H1 (cell line): ENCODE measurements around the gene FAM149B1. TPM values are rescaled to one million over a fixed set of nuclear protein-coding genes. Genes with fewer than 3 reads are reported as not detected.

Experiments
- CTCF ChIA-PET: fragments of 300-600 bp; sonication (Branson Sonifier 250); formaldehyde crosslinking; loops from one replicate; lab custom pipeline; 2021; ENCODE audit not compliant: partially characterized antibody; lab: Charles Lee
- POLR2A ChIA-PET: fragments of 300-600 bp; sonication (Branson Sonifier 250); formaldehyde crosslinking; loops from one replicate; lab custom pipeline; 2021; ENCODE audit warnings: inconsistent platforms; ENCODE audit not compliant: partially characterized antibody; lab: Charles Lee
- DNase-seq, 2 experiments: peaks; one replicate each; pipeline versions ENCODE4 v3.0.0 to v3.0.0-alpha.2; 2010 to 2022; ENCODE audit warnings: low spot score in 2 of 2, low read depth in 1 of 2, mixed read lengths in 1 of 2
- FAIRE-seq: peaks from 2 replicates; lab custom pipeline; 2011; peaks lifted over from hg19 to GRCh38; lab: Jason Lieb, UNC
- H2AFZ ChIP-seq: 2 replicates; pipeline ENCODE4 v1.8.1; 2012; ENCODE audit warnings: low read length, inconsistent platforms
- H2AK5ac ChIP-seq: 2 replicates; pipeline ENCODE4 v1.6.1; 2013; ENCODE audit warnings: low read depth, low read length
- H2BK120ac ChIP-seq: replicated peaks from 2 replicates; pipeline ENCODE3; 2013; ENCODE audit warnings: low read depth, low read length, inconsistent platforms
- H2BK12ac ChIP-seq: 2 replicates; pipeline ENCODE4 v1.6.1; 2013; ENCODE audit warnings: low read depth, low read length
- H2BK15ac ChIP-seq: 2 replicates; pipeline ENCODE4 v1.6.1; 2013; ENCODE audit warnings: low read length
- H2BK20ac ChIP-seq: 2 replicates; pipeline ENCODE4 v1.6.1; 2013; ENCODE audit warnings: low read length
- H2BK5ac ChIP-seq: 2 replicates; pipeline ENCODE4 v1.6.1; 2013; ENCODE audit warnings: low read depth, low read length
- H3K14ac ChIP-seq: 2 replicates; pipeline ENCODE4 v1.6.1; 2013; ENCODE audit warnings: inconsistent platforms; ENCODE audit not compliant: insufficient read length
- H3K18ac ChIP-seq: 2 replicates; pipeline ENCODE4 v1.6.1; 2013; ENCODE audit warnings: low read length; ENCODE audit errors: extremely low read depth
- H3K23ac ChIP-seq: 2 replicates; pipeline ENCODE4 v1.6.1; 2013; ENCODE audit warnings: inconsistent platforms; ENCODE audit not compliant: insufficient read length
- H3K23me2 ChIP-seq: 2 replicates; pipeline ENCODE4 v1.6.1; 2013; ENCODE audit warnings: low read depth, low read length
- H3K27ac ChIP-seq: 2 replicates; pipeline ENCODE4 v1.6.1; 2011; ENCODE audit warnings: low read depth, low read length, inconsistent platforms
- H3K27me3 ChIP-seq, 4 experiments: replicated peaks in 1 of 4; 1 replicate in 1 of 4; 2 replicates in 3 of 4; pipeline versions ENCODE4 v1.6.1 to v1.8.1; 2011 to 2013; ENCODE audit warnings: low read length in 3 of 4, mild to moderate bottlenecking in 3 of 4, inconsistent platforms in 2 of 4, mixed read lengths in 2 of 4, moderate library complexity in 1 of 4; ENCODE audit not compliant: control insufficient read depth in 3 of 4, insufficient read depth in 3 of 4; ENCODE audit errors: extremely low read depth in 1 of 4
- H3K36me3 ChIP-seq, 4 experiments: 2 replicates each; pipeline versions ENCODE4 v1.6.1 to v1.8.1; 2011 to 2013; ENCODE audit warnings: mild to moderate bottlenecking in 4 of 4, low read length in 3 of 4, moderate library complexity in 2 of 4, control low read depth in 1 of 4, inconsistent platforms in 1 of 4; ENCODE audit not compliant: insufficient read depth in 4 of 4, control insufficient read depth in 2 of 4
- H3K4ac ChIP-seq: replicated peaks from 2 replicates; pipeline ENCODE3; 2013; ENCODE audit warnings: low read length, low read depth, mixed read lengths, inconsistent platforms; ENCODE audit not compliant: insufficient read length
- H3K4me1 ChIP-seq, 4 experiments: replicated peaks in 1 of 4; 1 replicate in 1 of 4; 2 replicates in 3 of 4; pipeline versions ENCODE4 v1.6.1 to v1.8.1; 2011 to 2013; ENCODE audit warnings: low read length in 3 of 4, inconsistent platforms in 2 of 4, mixed read lengths in 1 of 4; ENCODE audit not compliant: insufficient read depth in 4 of 4, control insufficient read depth in 3 of 4
- H3K4me2 ChIP-seq, 2 experiments: 2 replicates each; pipeline versions ENCODE4 v1.6.1 to v1.8.1; 2011 to 2013; ENCODE audit warnings: low read depth in 2 of 2, low read length in 2 of 2, control low read depth in 1 of 2, inconsistent platforms in 1 of 2, mild to moderate bottlenecking in 1 of 2; ENCODE audit not compliant: insufficient read depth in 1 of 2
- H3K4me3 ChIP-seq, 4 experiments: fragments of 200-600, 300-600 bp in 1 of 4; sonication (generic), shearing (Covaris generic), sonication (Bioruptor Twin) in 1 of 4; 2 replicates each; pipeline versions ENCODE4 v1.5.1 to v1.8.1; 2011 to 2016; ENCODE audit warnings: low read length in 4 of 4, low read depth in 3 of 4, control low read depth in 2 of 4, inconsistent platforms in 2 of 4, mild to moderate bottlenecking in 2 of 4, mixed read lengths in 1 of 4, moderate library complexity in 1 of 4; ENCODE audit not compliant: insufficient read depth in 2 of 4; ENCODE audit errors: extremely low read depth in 1 of 4
- H3K56ac ChIP-seq: replicated peaks from 2 replicates; pipeline ENCODE3; 2013; ENCODE audit warnings: low read depth, mild to moderate bottlenecking, mixed read lengths, low read length, inconsistent platforms; ENCODE audit not compliant: insufficient read length
- H3K79me1 ChIP-seq: 2 replicates; pipeline ENCODE4 v1.6.1; 2013; ENCODE audit warnings: low read depth, low read length, control low read depth
- H3K79me2 ChIP-seq, 2 experiments: 2 replicates each; pipeline versions ENCODE4 v1.6.1 to v1.8.1; 2012 to 2013; ENCODE audit warnings: low read length in 2 of 2, mild to moderate bottlenecking in 2 of 2, inconsistent platforms in 1 of 2; ENCODE audit not compliant: insufficient read depth in 2 of 2, control insufficient read depth in 1 of 2
- H3K9ac ChIP-seq, 4 experiments: replicated peaks in 1 of 4; 1 replicate in 1 of 4; 2 replicates in 3 of 4; pipeline versions ENCODE4 v1.6.1 to v1.8.1; 2011 to 2013; ENCODE audit warnings: low read depth in 3 of 4, low read length in 3 of 4, control low read depth in 2 of 4, mild to moderate bottlenecking in 2 of 4, moderate library complexity in 2 of 4, inconsistent platforms in 1 of 4; ENCODE audit errors: extremely low read depth in 1 of 4
- H3K9me3 ChIP-seq, 2 experiments: 2 replicates each; pipeline versions ENCODE4 v1.6.1 to v1.8.1; 2012 to 2013; ENCODE audit warnings: mild to moderate bottlenecking in 2 of 2, moderate library complexity in 2 of 2, control low read depth in 1 of 2, inconsistent platforms in 1 of 2, low read depth in 1 of 2, low read length in 1 of 2, mixed read lengths in 1 of 2; ENCODE audit not compliant: insufficient read depth in 2 of 2
- H4K20me1 ChIP-seq, 2 experiments: replicated peaks in 1 of 2; 2 replicates each; pipeline versions ENCODE3 to v1.8.1; 2011 to 2013; ENCODE audit warnings: inconsistent platforms in 2 of 2, low read length in 2 of 2, mild to moderate bottlenecking in 1 of 2; ENCODE audit not compliant: insufficient read depth in 2 of 2, control insufficient read depth in 1 of 2
- H4K5ac ChIP-seq: 2 replicates; pipeline ENCODE4 v1.6.1; 2013; ENCODE audit warnings: low read length, low read depth, mixed read lengths, inconsistent platforms; ENCODE audit not compliant: insufficient read length
- H4K8ac ChIP-seq: 2 replicates; pipeline ENCODE4 v1.8.0; 2013; ENCODE audit warnings: mild to moderate bottlenecking, moderate library complexity, low read length, inconsistent platforms; ENCODE audit not compliant: insufficient read depth; ENCODE audit errors: extremely low read depth
- H4K91ac ChIP-seq: replicated peaks from 2 replicates; pipeline ENCODE3; 2013; ENCODE audit warnings: low read length, mixed read lengths, inconsistent platforms; ENCODE audit not compliant: insufficient read length
- EGR1 ChIP-seq: IDR thresholded peaks from 2 replicates; pipeline ENCODE4 v1.6.1; 2011; ENCODE audit warnings: low read depth, low read length, borderline replicate concordance
- HDAC2 ChIP-seq, 2 experiments: fragments of 300-600 bp in 1 of 2; sonication (generic) in 1 of 2; IDR thresholded peaks; 2 replicates each; pipeline ENCODE4 v1.6.1; 2011 to 2012; ENCODE audit warnings: low read depth in 2 of 2, low read length in 2 of 2, mild to moderate bottlenecking in 2 of 2, moderate library complexity in 2 of 2, borderline replicate concordance in 1 of 2, inconsistent platforms in 1 of 2
- NANOG ChIP-seq: IDR thresholded peaks from 2 replicates; pipeline ENCODE4 v1.6.1; 2011; ENCODE audit warnings: low read length, low read depth, mild to moderate bottlenecking, inconsistent platforms; ENCODE audit not compliant: insufficient read depth, poor library complexity, severe bottlenecking
- NRF1 ChIP-seq: IDR thresholded peaks from 2 replicates; pipeline ENCODE4 v1.6.1; 2011; ENCODE audit warnings: mild to moderate bottlenecking, low read depth, low read length, improper control_type of control experiment
- POLR2A ChIP-seq, 2 experiments: IDR thresholded peaks; 1 replicate in 1 of 2; 2 replicates in 1 of 2; pipeline ENCODE4 v1.6.1; 2011; ENCODE audit warnings: low read depth in 2 of 2, low read length in 2 of 2, mild to moderate bottlenecking in 2 of 2; ENCODE audit errors: control extremely low read depth in 1 of 2
- RNF2 ChIP-seq: fragments of 200-900, 300-1000 bp; sonication (generic); IDR thresholded peaks from 2 replicates; pipeline ENCODE4 v1.7.1; 2016; ENCODE audit warnings: borderline replicate concordance, low read depth, mild to moderate bottlenecking, antibody characterized with exemption, low read length; ENCODE audit not compliant: poor library complexity, severe bottlenecking; ENCODE audit errors: missing control alignments
- SIN3A ChIP-seq, 2 experiments: IDR thresholded peaks in 1 of 2; conservative IDR thresholded peaks in 1 of 2; 2 replicates each; pipeline ENCODE4 v1.6.1; 2011 to 2012; ENCODE audit warnings: low read length in 2 of 2, improper control_type of control experiment in 1 of 2, low read depth in 1 of 2, mild to moderate bottlenecking in 1 of 2
- SP1 ChIP-seq: IDR thresholded peaks from 2 replicates; pipeline ENCODE4 v1.6.1; 2011; ENCODE audit warnings: low read depth, low read length
- SRF ChIP-seq: IDR thresholded peaks from 2 replicates; pipeline ENCODE4 v1.6.1; 2011; ENCODE audit warnings: mild to moderate bottlenecking, low read depth, low read length, moderate library complexity
- TAF7 ChIP-seq: optimal IDR thresholded peaks from 2 replicates; pipeline ENCODE3; 2011; ENCODE audit warnings: low read depth, mild to moderate bottlenecking, inconsistent platforms, low read length, moderate library complexity, borderline replicate concordance
- TCF12 ChIP-seq: IDR thresholded peaks from 2 replicates; pipeline ENCODE4 v1.6.1; 2011; ENCODE audit warnings: low read depth, mild to moderate bottlenecking, low read length
- TEAD4 ChIP-seq: IDR thresholded peaks from 2 replicates; pipeline ENCODE4 v1.6.1; 2012; ENCODE audit warnings: low read depth, low read length, inconsistent platforms, mixed read lengths
- WGBS, 2 experiments: shearing (Covaris generic) in 1 of 2; methylation state at CpG; one replicate each; pipeline versions ENCODE4 v1.1.6 to v1.1.7; 2013 to 2015; ENCODE audit warnings: low lambda C conversion rate in 2 of 2, mixed read lengths in 2 of 2, inconsistent platforms in 1 of 2, low coverage in 1 of 2, missing lambda C conversion rate in 1 of 2; ENCODE audit not compliant: insufficient replicate concordance in 2 of 2, insufficient coverage in 1 of 2, insufficient read length in 1 of 2; ENCODE audit errors: extremely low coverage in 1 of 2, missing lambda C conversion rate in 1 of 2; 5-methylcytosine and 5-hydroxymethylcytosine counted together
- polyA plus RNA-seq, 7 experiments: library from polyadenylated mRNA; depleted of rRNA in 3 of 7; stranded (reverse) in 5 of 7; unstranded in 2 of 7; fragments of >200 nt in 5 of 7; fragments of 200-250 nt in 2 of 7; gene quantifications; 1 replicate in 5 of 7; 2 replicates in 1 of 7; 4 replicates in 1 of 7; pipeline versions ENCODE4 v1.2.1 to v1.2.3, GENCODE V29; 2011 to 2013; ENCODE audit warnings: missing spikeins in 2 of 7, mixed read lengths in 2 of 7
- total RNA-seq: library from RNA; stranded (reverse); fragmentation: NEBNext Ultra II Directional; extraction: Animal tissue kit (Norgen Biotek cat#: 25700); gene quantifications from 2 replicates; pipeline ENCODE4 v1.2.1, GENCODE V29; 2021
- TF ChIP-seq, protein P1 (sequence below): IDR thresholded peaks from 2 replicates; pipeline ENCODE4 v1.6.1; 2011; ENCODE audit warnings: low read length, improper control_type of control experiment

The FAM149B1 gene
- total and polyA plus RNA-seq, 2 of the 8 experiments (the other 6 are each of a cell fraction or from before 2014, with no cell fraction given) = 16.8 to 21.9 TPM

GRCh38 chr10:73161079-73161478 is 6.8 kb upstream of the FAM149B1 start:
- peaks cover 4 to 50% of the 10 kb centered on the region in 2 experiments; a peak in 3 of 4 replicates for H3K79me2 ChIP-seq
- CTCF ChIA-PET = interaction anchor here (1.0 to 4.5 kb wide), 3 partner anchors 15 to 65 kb away, joined by 3 to 28 read pairs (median 5); no protein-coding TSS in a partner anchor
- TF ChIP-seq TAF7 (no peak), RNF2 (no peak), NANOG (no peak), TCF12 (no peak), NRF1 (no peak), SP1 (no peak), EGR1 (no peak), POLR2A (IDR thresholded peaks at IDR 0.05; ENCODE audit: control extremely low read depth in 1 of 2, low read depth in 2 of 2, low read length in 2 of 2) (no peak), SIN3A (conservative IDR thresholded peaks at IDR 0.05 in 1 of 2, IDR thresholded peaks at IDR 0.05 in 1 of 2; ENCODE audit: low read depth in 1 of 2, low read length in 2 of 2) (no peak), SRF (no peak), TEAD4 (no peak), HDAC2 (IDR thresholded peaks at IDR 0.05; ENCODE audit: borderline replicate concordance in 1 of 2, low read depth in 2 of 2, low read length in 2 of 2) (no peak)
- TF ChIP-seq, protein P1, sequence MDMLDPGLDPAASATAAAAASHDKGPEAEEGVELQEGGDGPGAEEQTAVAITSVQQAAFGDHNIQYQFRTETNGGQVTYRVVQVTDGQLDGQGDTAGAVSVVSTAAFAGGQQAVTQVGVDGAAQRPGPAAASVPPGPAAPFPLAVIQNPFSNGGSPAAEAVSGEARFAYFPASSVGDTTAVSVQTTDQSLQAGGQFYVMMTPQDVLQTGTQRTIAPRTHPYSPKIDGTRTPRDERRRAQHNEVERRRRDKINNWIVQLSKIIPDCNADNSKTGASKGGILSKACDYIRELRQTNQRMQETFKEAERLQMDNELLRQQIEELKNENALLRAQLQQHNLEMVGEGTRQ = no peak

More at GRCh38 chr10:73161079-73161478, 6.8 kb upstream of the FAM149B1 start:
- peaks cover 0 to 9% of the 10 kb centered on the region in 2 experiments for H4K20me1 ChIP-seq
- H3K56ac ChIP-seq = no peak overlapping the region
- no peak overlapping the region for H3K4ac ChIP-seq
- peaks cover 2% of the 10 kb centered on the region for H3K79me1 ChIP-seq
- no peak overlapping the region for H3K4me2 ChIP-seq
- FAIRE-seq (no peak), DNase-seq (no peak)
- no peak overlapping the region for H2BK120ac ChIP-seq
- no peaks in the 10 kb centered on the region for H3K27me3 ChIP-seq
- H2BK20ac ChIP-seq = no peak overlapping the region
- no peak overlapping the region for H3K14ac ChIP-seq
- no peaks in the 10 kb centered on the region; a peak in 1 of 4 replicates for H3K9me3 ChIP-seq
- no peak overlapping the region for H3K23ac ChIP-seq
- POLR2A ChIA-PET = no interaction called here
- peaks cover 2 to 22% (median 18%) of the 10 kb centered on the region in 4 experiments for H3K36me3 ChIP-seq
- H2AK5ac ChIP-seq = no peak overlapping the region
- no peak overlapping the region for H2AFZ ChIP-seq
- no peak overlapping the region for H2BK15ac ChIP-seq
- no peak overlapping the region for H4K8ac ChIP-seq
- whole genome bisulfite sequencing, 2 experiments = 91% methylated on average over 1 of the region's 1 CpG; no CpG with 5 or more reads in 1 of the 2 experiments
- H3K9ac ChIP-seq = no peak overlapping the region
- no peak overlapping the region for H3K18ac ChIP-seq
- H3K27ac ChIP-seq = no peak overlapping the region
- H3K4me1 ChIP-seq = no peaks in the 10 kb centered on the region
- H3K23me2 ChIP-seq = no peaks in the 10 kb centered on the region
- no peak overlapping the region for H4K5ac ChIP-seq
- no peak overlapping the region for H2BK12ac ChIP-seq
- H2BK5ac ChIP-seq = no peak overlapping the region
- H3K4me3 ChIP-seq = no peak overlapping the region
- no peak overlapping the region for H4K91ac ChIP-seq
